Frontal cortex (tissue), 4 donors: Measurements from ENCODE around the gene TIMP2. TPM values are rescaled to one million over a fixed set of nuclear protein-coding genes. Genes with fewer than 3 reads are reported as not detected.
"Not testable (repeated sequence)": the region's sequence is repeated elsewhere in the genome, so short reads cannot be mapped to it uniquely, and the experiment has no call there.

Source experiments
- DNase-seq, 2 donors: peaks; one replicate each; pipeline ENCODE4 v3.0.0; 2012; ENCODE audit warnings: low spot score in 2 of 2
- FAIRE-seq: peaks from 2 replicates; lab custom pipeline; 2012; peaks lifted over from hg19 to GRCh38; lab: Jason Lieb, UNC
- total RNA-seq: library from RNA; depleted of rRNA; stranded (reverse); fragments of >200 nt; gene quantifications from one replicate; pipeline ENCODE4 v1.2.3, GENCODE V29; 2014
- donor health status: control.
- donor health status: control.
- donor health status: control.

Gene TIMP2
- total RNA-seq, 1 donor from 2014 or later, result 33.8 TPM

DNA sequence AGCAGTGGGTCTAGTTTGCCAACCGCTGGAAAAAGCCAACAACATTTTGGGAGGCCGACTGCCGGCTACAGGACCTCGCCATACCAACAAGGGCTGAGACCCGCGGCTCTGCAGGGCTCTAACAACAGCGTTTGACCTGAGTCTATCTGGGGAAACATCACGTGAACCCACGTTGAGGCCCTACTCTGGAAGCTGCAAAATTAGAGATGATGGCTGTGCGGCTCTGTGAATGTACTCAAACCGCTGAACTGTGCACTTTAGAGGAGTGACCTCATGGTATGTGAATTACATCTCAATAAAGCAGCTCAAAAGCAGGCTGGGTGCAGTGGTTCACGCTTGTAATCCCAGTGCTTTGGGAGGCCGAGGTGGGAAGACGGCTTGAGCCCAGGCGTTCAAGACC, 12.1 kb downstream of the TIMP2 start:
- no peak for DNase-seq
- no peak for FAIRE-seq

- DNase-seq (no peak), FAIRE-seq (no peak)
These were observed 13.1 kb downstream of the TIMP2 start for GRCh38 chr17:78912082-78912481.

DNA sequence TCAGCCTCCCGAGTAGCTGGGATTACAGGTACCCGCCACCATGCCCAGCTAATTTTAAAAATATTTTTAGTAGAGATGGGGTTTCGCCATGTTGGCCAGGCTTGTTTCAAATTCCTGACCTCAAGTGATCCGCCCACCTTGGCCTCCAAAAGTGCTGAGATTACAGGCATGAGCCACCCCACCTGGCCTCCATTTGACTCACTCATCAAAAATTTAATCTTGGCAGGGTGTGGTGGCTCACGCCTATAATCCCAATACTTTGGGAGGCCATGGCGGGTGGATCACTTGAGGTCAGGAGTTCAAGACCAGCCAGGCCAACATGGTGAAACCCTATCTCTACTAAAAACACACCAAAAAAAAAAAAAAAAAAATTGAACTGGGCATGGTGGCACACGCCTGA, 13.6 kb downstream of the TIMP2 start:
- not testable (repeated sequence) for FAIRE-seq, DNase-seq

DNA sequence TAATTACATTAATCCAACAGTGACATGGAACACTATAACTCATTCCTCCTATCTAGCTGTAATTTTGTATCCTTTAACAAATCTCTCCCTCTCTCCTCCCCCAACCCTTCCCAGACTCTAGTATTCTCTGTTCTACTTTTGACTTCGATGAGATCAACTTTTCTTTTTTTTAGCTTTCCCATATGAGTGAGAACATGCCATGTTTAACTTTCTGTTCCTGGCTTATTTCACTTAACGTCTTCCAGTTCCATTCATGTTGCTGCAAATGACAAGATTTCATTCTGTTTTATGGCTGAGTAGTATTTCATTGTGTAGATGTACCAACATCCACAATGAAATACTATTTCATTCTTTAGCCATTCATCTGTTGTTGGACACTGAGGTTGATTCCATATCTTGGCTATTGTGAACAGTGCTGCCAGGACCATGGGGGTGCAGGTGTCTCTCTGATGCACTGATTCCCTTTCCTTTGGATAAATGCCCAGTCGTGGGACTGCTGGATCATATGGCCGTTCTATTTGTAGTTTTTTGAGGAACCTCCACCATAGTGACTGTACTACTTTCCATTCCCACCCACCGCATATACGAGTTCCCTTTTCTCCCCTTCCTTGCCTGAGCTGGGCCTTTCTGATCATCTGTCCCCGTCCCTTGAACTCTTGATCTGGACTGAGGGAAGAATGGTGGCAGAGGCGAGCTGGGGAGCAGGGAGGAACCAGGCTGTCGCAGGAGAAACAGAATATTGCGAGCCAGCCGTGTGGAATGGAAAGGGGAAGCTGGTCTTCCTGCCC, 14.5 kb downstream of the TIMP2 start:
- FAIRE-seq (no peak), DNase-seq (no peak)

DNA sequence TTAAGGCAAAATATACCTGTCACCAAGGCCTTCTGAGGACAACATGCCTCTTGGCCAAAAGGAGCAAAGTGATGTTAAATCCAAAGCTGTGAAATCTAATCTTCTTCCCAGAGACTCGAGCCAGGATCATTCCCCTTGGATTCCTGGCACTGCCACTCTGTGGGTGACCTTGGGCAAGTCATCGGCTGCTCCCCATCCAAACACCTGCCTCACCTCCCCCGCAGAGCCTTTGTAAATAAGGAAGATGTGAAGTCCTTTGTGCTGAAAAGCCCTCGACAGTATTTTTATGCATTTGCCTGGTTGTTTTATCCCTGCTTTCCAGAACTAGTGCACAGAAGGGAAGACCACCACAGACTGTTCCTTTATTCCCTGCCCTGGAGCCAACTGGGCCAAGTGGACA, 16.8 kb downstream of the TIMP2 start:
- FAIRE-seq (no peak), DNase-seq (no peak)

GRCh38 chr17:78905541-78905940, 19.6 kb downstream of the TIMP2 start:
- DNase-seq (no peak), FAIRE-seq (no peak)

GRCh38 chr17:78905116-78905515, 20.1 kb downstream of the TIMP2 start:
- DNase-seq, result no peak
- FAIRE-seq, result no peak

GRCh38 chr17:78904371-78904770, 20.8 kb downstream of the TIMP2 start:
- FAIRE-seq, result no peak
- no peak for DNase-seq

DNA sequence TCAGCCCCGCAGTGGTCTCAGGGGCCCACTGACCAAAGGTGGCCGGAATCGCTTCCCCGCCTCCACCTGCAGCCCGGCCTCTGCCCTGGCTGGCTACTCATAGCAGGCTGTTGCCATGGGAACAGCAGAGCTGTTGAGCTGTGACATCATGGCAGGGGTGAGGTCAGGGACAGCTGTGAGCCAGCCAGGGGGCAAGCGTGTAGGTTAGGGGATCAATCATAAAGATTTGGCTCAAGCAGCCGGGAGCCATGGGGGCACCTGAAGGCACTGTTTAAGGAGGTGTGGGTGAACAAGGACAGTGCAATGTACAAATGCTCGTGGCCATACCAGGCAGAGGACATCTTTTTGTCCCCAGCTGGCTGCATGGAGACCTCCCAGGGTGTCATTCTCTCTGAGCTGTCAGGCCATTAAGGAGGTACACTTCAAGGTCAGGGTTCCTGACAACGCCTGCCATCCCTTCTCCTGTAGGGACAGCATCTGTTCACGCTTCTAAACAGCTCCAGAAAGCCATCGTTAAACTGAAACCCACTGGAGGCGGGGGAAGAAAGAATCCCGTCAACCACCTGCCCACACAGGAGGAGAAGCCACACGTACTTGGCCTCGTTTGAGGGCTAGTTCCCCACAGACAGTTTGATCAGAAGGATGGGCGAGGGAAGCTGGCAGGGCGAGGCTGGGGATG, 21.9 kb downstream of the TIMP2 start, which contains the start of gene CEP295NL:
Gene CEP295NL, minus strand, starts transcription at position 101 of the 679 bp plus-strand sequence. CDS start 1,373 bp downstream, outside the sequence.
- DNase-seq, result peak in 1 of 2 donors; percentile 76
- no peak for FAIRE-seq

DNA sequence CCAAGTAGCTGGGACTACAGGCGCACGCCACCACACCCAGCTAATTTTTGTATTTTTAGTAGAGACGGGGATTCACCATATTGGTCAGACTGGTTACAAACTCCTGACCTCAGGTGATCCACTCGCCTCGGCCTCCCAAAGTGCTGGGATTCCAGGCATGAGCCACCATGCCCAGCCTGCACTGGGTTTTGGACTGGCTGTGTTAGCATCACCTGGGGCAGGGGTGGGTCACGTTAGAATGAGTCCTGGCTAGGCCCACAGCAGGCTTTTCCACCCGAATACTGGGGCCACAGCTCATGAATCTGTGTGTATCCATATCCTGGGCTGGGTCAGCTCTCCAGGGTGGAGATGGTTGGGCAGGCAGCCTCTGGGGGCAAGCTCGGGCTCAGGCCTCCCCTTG, 23.0 kb downstream of the TIMP2 start:
- FAIRE-seq, DNase-seq: not testable (repeated sequence)

DNA sequence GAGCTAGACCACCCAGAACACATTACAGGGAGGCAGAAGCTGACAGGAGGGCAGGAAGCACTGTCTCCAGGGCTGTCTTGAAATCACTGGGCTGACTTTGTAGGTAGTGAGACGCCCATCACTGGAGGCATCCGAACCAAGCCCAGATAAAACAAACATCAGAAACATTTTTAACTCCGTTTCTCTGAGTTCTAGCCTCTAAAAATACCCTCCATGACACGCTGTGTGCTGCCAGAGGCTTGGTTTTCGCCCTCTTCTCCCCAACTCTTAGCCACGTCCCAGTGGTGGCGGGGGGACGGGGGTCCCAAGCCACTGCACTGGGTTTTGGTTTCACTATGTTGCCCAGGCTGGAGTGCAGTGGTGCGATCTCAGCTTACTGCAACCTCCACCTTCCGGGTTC, 23.4 kb downstream of the TIMP2 start:
- DNase-seq, result no peak
- no peak for FAIRE-seq

DNA sequence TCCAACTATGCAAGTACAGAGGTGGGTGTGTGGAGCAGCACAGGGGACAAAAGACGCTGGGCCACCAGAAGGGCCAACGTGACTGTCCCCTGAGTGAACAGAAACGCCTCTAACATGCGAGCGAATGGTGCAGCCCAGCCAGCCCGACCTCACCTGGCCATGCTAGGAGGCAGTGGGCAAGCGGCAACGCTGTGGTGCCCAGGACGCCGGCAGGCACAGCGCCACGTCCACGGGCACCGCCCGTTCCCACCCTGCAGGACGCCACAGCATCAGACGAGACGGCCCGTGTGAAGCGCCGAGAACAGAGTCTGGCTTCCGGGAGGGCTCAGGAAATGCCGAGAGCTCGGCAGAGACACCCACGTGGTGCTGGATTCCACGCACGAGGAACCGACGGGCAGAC, 24.4 kb downstream of the TIMP2 start:
- DNase-seq (no peak), FAIRE-seq (no peak)

GRCh38 chr17:78899361-78900260, 25.6 kb downstream of the TIMP2 start:
- DNase-seq (peak in 1 of 2 donors; percentile 64), FAIRE-seq (no peak)

- no peak for FAIRE-seq
- DNase-seq, result no peak
These were observed 26.2 kb downstream of the TIMP2 start for GRCh38 chr17:78898947-78899346.

GRCh38 chr17:78898075-78898836, 26.9 kb downstream of the TIMP2 start:
- no peak for DNase-seq
- no peak for FAIRE-seq

- no peak for DNase-seq
- no peak for FAIRE-seq
These were observed 27.5 kb downstream of the TIMP2 start for GRCh38 chr17:78897664-78898047.

GRCh38 chr17:78896834-78897663, 28.1 kb downstream of the TIMP2 start:
- DNase-seq (no peak), FAIRE-seq (no peak)

DNA sequence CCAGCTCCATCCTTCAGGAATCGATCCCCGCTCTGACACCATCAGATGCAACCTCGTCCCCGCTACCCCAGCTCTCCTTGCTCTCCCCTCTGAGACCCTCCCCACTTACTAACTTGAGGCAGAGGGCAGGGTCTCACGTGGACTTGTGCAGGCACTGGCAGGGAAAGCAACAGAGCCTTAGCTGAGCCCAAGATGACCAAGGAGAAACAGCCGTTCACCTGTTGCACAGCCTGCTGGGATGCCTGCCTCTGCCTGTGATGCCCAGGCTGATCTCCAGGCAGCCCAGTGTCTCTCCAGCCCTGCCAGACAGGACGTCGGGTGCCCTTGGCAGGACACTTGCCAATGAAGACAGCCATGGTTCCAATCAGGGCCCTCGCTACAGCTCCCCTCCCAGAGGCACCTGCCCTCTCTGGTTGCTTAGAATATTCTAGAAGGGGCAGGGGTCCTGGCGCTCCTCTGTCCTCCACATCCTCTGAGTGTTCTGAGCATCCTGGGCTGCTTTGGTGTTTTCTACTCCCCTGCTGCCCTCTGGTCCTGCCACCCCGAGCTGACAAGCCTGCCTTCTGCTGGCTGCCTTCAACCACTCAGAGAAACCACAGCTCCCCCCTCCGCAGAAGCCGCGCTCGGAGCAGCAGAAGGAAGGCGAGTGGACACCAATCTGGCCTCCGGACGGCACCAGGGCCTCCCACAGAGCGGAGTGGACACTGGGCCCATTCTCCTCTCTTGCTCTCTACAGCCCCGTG, 28.9 kb downstream of the TIMP2 start:
- peak; percentile 64 to 65 for DNase-seq
- FAIRE-seq, result no peak
